WTC11 (cell line): Measurements from ENCODE around the gene COX7B2.

Source experiments
- NR1H2 ChIP-seq: sonication (generic); formaldehyde crosslinking; IDR thresholded peaks from 2 replicates; pipeline ENCODE4 v1.9.0; 2021; ENCODE audit warnings: mild to moderate bottlenecking, moderate library complexity, missing genetic modification reagents
- TP53 ChIP-seq: sonication (generic); formaldehyde crosslinking; IDR thresholded peaks from 2 replicates; pipeline ENCODE4 v1.8.1; 2023; ENCODE audit warnings: mild to moderate bottlenecking, missing genetic modification reagents
- TF ChIP-seq, protein P1 (sequence below): fragments of 200-600 bp; IDR thresholded peaks from 2 replicates; pipeline ENCODE4 v1.8.0; 2022; ENCODE audit warnings: antibody characterized with exemption

DNA sequence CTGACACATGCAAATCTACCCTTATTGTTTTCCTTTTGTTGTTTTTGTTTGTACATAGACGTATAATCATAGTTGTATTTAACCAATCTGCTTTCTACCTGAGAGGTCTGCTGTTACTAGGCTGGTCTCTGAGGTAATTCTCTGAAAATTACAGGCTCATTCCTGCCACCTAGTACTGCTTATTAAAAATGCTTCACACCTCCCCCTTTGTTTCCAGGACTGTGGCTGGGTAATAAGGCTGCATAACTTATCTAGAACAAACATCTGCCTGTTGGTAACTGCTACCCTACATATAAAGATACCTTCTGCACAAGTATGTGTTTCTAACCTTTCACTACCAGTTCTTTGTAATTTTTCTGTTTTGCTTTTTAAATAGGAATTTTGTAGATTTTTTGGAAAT lies 34.2 kb downstream of the COX7B2 start:
- TF ChIP-seq, protein P1, sequence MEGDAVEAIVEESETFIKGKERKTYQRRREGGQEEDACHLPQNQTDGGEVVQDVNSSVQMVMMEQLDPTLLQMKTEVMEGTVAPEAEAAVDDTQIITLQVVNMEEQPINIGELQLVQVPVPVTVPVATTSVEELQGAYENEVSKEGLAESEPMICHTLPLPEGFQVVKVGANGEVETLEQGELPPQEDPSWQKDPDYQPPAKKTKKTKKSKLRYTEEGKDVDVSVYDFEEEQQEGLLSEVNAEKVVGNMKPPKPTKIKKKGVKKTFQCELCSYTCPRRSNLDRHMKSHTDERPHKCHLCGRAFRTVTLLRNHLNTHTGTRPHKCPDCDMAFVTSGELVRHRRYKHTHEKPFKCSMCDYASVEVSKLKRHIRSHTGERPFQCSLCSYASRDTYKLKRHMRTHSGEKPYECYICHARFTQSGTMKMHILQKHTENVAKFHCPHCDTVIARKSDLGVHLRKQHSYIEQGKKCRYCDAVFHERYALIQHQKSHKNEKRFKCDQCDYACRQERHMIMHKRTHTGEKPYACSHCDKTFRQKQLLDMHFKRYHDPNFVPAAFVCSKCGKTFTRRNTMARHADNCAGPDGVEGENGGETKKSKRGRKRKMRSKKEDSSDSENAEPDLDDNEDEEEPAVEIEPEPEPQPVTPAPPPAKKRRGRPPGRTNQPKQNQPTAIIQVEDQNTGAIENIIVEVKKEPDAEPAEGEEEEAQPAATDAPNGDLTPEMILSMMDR = no peak
- no peak for TF ChIP-seq NR1H2
- no peak for TF ChIP-seq TP53 (CRISPR knock-in tag)
